ENCODE measurements around the gene TXNDC17.

The TXNDC17 gene

DNA sequence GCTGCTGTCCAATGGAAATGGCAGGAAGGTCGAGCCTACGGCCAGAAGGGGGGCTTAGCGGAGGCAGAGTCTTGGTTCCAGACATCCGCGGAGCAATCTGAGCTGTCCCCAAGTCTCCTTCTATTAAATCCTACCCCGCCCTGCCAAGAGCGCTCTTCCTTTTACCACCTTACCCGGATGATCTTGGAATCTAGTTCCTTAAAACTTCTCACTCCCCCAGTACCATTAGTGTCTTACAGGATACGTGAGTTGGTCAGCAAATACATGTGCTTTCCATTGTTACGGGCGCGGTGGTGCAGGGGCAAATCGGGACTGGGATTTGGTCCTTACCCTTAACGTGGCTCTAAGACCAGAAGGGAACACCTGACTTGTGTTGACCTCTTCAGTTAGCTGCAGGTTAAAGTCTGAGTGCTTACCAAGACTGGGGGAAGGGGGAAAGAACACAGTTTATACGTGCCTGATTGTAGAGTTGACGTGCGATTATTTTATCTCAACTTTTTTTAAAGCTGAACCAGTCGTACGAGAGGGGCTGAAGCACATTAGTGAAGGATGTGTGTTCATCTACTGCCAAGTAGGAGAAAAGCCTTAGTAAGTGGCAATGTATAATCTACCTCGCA is 495 bp downstream of the TXNDC17 start:
- TF ChIP-seq, protein P1, sequence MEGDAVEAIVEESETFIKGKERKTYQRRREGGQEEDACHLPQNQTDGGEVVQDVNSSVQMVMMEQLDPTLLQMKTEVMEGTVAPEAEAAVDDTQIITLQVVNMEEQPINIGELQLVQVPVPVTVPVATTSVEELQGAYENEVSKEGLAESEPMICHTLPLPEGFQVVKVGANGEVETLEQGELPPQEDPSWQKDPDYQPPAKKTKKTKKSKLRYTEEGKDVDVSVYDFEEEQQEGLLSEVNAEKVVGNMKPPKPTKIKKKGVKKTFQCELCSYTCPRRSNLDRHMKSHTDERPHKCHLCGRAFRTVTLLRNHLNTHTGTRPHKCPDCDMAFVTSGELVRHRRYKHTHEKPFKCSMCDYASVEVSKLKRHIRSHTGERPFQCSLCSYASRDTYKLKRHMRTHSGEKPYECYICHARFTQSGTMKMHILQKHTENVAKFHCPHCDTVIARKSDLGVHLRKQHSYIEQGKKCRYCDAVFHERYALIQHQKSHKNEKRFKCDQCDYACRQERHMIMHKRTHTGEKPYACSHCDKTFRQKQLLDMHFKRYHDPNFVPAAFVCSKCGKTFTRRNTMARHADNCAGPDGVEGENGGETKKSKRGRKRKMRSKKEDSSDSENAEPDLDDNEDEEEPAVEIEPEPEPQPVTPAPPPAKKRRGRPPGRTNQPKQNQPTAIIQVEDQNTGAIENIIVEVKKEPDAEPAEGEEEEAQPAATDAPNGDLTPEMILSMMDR (IDR thresholded peaks at IDR 0.05; ENCODE audit: insufficient read depth, missing control alignments), result no peak
- FAIRE-seq, result no peak
- no peak for DNase-seq (ENCODE audit: insufficient read length, low spot score)

DNA sequence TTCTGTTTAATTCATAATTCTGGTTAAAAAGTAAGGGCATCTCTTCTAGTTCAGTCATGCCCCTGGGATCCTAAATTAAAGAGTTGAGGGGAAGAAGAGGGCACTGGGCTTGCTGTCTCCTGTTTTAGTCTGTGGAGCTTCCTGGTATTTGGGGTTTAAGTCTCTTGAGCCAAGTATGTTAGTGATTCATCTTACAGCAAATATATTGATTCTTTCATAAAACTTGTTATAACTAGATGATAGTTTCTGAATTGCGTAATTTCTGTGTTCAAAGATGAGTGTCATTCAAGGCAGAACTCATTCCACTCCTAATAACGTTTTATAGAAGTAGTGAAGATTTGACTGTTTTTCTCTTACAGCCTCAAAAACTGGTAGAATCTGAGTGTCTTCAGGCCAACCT is 1.7 kb downstream of the TXNDC17 start:
- TF ChIP-seq, protein P1 (IDR thresholded peaks at IDR 0.05; ENCODE audit: insufficient read depth, missing control alignments), result no peak
- DNase-seq (ENCODE audit: insufficient read length, low spot score), result no peak
- no peak for FAIRE-seq

DNA sequence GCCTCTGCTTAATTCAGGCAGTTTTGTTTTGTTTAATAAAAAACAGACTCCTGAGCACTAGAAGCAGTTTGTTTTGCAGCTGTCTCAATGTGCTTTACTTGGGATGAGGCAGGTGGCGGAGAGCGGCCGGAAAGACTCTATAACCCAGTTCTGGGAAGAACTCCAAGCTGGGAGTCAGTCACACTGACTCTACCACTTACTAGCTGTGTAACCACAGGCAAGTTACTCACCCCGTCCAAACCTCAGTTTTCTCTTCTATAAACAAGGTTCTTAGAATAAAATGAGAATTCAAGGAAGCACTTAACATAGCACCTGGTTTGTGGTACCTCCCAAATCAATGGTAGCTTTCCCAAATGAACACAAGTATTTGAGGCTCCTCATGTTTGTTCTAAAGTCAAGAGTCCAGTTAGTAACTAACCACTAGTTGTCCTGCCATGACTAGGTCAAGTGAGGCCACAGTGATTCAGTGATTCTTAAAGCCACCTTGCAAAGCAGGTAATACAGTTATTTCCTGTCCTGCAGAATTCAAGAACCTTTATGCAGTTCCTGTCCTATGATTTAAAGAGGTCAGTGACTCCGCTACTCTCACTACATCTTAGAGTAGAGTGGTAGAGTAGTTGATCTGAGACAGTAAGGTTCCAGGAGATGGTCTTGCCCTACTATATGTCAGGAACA is 2.7 kb downstream of the TXNDC17 start:
- TF ChIP-seq, protein P1 (IDR thresholded peaks at IDR 0.05; ENCODE audit: insufficient read depth, missing control alignments), result no peak
- no peak for DNase-seq (ENCODE audit: insufficient read length, low spot score)
- FAIRE-seq, result no peak

DNA sequence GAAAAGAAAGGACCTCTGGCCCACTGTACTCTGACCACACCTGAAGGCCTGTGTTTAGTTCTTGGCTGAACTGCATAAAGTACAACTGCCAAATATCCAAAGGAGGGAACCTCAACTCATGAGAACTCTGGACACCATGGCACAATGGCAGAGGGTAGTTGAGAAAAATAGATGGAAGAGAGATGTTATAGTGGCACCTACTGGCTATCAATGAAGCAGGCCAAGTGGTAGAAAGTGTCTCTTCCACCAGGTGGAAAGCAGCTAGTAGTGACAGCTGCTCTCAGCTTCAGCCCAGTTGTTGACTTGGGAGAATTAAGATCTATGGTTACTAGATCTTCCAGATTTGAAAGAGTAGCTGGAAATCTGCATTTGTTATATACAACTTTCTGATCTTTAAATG is 7.3 kb downstream of the TXNDC17 start:
- FAIRE-seq (no peak), DNase-seq (ENCODE audit: insufficient read length, low spot score) (no peak)
- TF ChIP-seq, protein P1 (IDR thresholded peaks at IDR 0.05; ENCODE audit: insufficient read depth, missing control alignments), result peak; percentile 28

DNA sequence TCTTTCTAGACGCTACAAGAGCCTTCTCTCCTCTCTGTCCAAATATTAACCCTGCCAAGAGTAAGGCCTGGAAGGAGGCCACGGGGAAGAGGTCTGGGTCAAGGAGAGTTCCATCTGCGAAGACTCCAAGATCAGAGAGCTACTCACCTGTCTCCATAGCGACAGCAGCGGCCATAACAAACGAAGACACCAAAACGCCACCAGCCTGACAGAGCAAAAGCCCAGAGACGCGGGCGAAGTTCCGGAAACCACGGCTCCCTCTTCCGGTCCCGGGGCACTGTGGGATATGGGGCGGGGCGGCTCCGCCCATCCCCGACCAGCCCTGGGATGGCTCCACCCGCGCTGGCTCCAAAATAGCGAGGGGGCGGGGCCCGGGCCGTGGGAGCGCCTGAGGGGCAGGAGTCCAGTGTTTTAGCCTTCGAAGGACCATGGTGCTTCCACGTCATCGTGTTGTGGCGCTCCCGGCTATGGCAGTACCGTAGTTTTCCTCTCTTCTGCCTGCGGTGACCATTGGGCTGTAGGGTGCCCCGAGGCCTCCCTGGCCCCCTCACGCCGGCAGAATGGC is 10.6 kb downstream of the TXNDC17 start, which contains the start of the genes C17orf100 and MED31:
TSS of gene C17orf100 (plus strand) at position 409 of the 565 bp plus-strand sequence. CDS start at position 561, 152 bp downstream.
TSS of gene MED31 (minus strand) at position 252 of the 565 bp plus-strand sequence. CDS start at position 175, 77 bp downstream.
- DNase-seq (ENCODE audit: insufficient read length, low spot score) (peak; percentile 92), FAIRE-seq (no peak)
- TF ChIP-seq, protein P1 (IDR thresholded peaks at IDR 0.05; ENCODE audit: insufficient read depth, missing control alignments), result no peak

DNA sequence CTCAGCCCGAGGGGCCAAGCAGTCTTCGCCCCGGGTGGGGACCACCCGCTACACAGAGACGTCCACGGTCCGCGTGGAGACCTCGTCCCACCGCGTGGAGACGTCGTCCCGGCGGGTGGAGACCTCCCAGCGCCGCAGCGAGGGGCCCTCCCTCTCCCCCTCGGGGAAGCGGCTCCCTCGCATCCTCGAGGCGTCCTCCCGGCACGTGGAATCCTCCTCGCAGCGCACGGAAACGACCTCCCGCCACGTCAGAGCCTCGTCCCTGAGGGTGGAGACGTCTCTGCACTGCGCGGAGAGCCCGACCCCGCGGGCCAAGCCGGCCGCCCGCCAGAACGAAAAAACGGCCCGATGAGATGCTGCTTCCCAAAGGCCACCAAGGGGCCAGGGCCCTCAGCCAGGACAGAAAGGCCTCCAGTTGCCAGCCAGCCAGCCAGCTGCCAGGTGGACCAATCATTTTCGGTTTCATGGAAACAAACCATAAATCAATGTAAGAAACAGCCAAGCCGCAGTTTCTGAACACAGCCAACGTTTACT is 11.1 kb downstream of the TXNDC17 start:
- no peak for DNase-seq (ENCODE audit: insufficient read length, low spot score)
- TF ChIP-seq, protein P1 (IDR thresholded peaks at IDR 0.05; ENCODE audit: insufficient read depth, missing control alignments), result no peak
- no peak for FAIRE-seq

All from D721Med (cell line).